ENCODE measurements around the gene TIMM44. TPM values are rescaled to one million over a fixed set of nuclear protein-coding genes. Genes with fewer than 3 reads are reported as not detected.

Gene TIMM44
- total and polyA plus RNA-seq, 10 of the 15 experiments (the other 5 are each of a cell fraction or from before 2014, with no cell fraction given), result 6.6 to 90.7 (median 57.6) TPM

- TF ChIP-seq NR2F1 (conservative IDR thresholded peaks at IDR 0.05) (peak; percentile 96), DPF2 (IDR thresholded peaks at IDR 0.05) (peak; percentile 72), CBFB (IDR thresholded peaks at IDR 0.05; ENCODE audit: low read depth) (no peak; the same call in 1 of the 2 replicates), BCL11A (IDR thresholded peaks at IDR 0.05; ENCODE audit: low read depth, low read length) (no peak), ZBTB4 (CRISPR knock-in tag; IDR thresholded peaks at IDR 0.05) (no peak), TCF7 (IDR thresholded peaks at IDR 0.05; ENCODE audit: borderline replicate concordance) (no peak), IKZF2 (IDR thresholded peaks at IDR 0.05) (no peak), RFX5 (IDR thresholded peaks at IDR 0.05; ENCODE audit: low read depth, low read length) (no peak), RUNX3 (IDR thresholded peaks at IDR 0.05; ENCODE audit: low read length) (peak; percentile 56), NFXL1 (IDR thresholded peaks at IDR 0.05; ENCODE audit: borderline replicate concordance) (no peak), MTA2 (IDR thresholded peaks at IDR 0.05; ENCODE audit: low read depth) (peak; percentile 24; the same call in 1 of the 2 replicates), NKRF (conservative IDR thresholded peaks at IDR 0.05) (peak; percentile 69; the same call in 1 of the 2 replicates), SREBF1 (IDR thresholded peaks at IDR 0.05; ENCODE audit: low read length) (no peak), BRCA1 (IDR thresholded peaks at IDR 0.05; ENCODE audit: low read depth, low read length) (no peak), BACH1 (IDR thresholded peaks at IDR 0.05; ENCODE audit: borderline replicate concordance) (peak; percentile 66; the same call in 1 of the 2 replicates), RBBP5 (conservative IDR thresholded peaks at IDR 0.05) (no peak), SRF (IDR thresholded peaks at IDR 0.05; ENCODE audit: low read depth in 2 of 2, low read length in 2 of 2) (no peak), IRF5 (IDR thresholded peaks at IDR 0.05; ENCODE audit: borderline replicate concordance) (no peak), FOXK2 (IDR thresholded peaks at IDR 0.05) (no peak), SKIL (IDR thresholded peaks at IDR 0.05; ENCODE audit: low read depth, poor library complexity, severe bottlenecking) (no peak)
Measured at GRCh38 chr19:7904074-7905020, 39.1 kb downstream of the TIMM44 start (continued).

Measured in GM12878 (cell line).